Tibial artery (tissue), 4 donors: ENCODE data around the gene NLRP13.

ENCODE experiments used
- DNase-seq, 2 donors: peaks; one replicate each; pipeline ENCODE4 v3.0.0-alpha.2; 2019
- H3K27ac ChIP-seq, 2 donors: fragments of 200-600 bp; sonication (generic) in 1 of 2; 1 replicate in 1 of 2; 2 replicates in 1 of 2; pipeline ENCODE4 v1.5.1; 2018 to 2019; ENCODE audit warnings: mild to moderate bottlenecking in 1 of 2
- H3K27me3 ChIP-seq, 2 donors: fragments of 200-600 bp; sonication (generic) in 1 of 2; one replicate each; pipeline versions ENCODE4 v1.5.1 to v1.6.0; 2016 to 2019
- H3K36me3 ChIP-seq, 3 donors: fragments of 200-600 bp; sonication (generic) in 2 of 3; one replicate each; pipeline ENCODE4 v1.5.1; 2016 to 2019; ENCODE audit warnings: mild to moderate bottlenecking in 2 of 3
- H3K4me1 ChIP-seq, 4 donors: fragments of 200-600 bp; sonication (generic) in 2 of 4; 1 replicate in 3 of 4; 2 replicates in 1 of 4; pipeline ENCODE4 v1.5.1; 2016 to 2019
- H3K4me3 ChIP-seq, 2 donors: fragments of 200-600 bp; sonication (generic) in 1 of 2; 1 replicate in 1 of 2; 2 replicates in 1 of 2; pipeline ENCODE4 v1.5.1; 2018 to 2019; ENCODE audit warnings: mild to moderate bottlenecking in 2 of 2
- H3K9me3 ChIP-seq, 3 donors: fragments of 200-600 bp; sonication (generic) in 1 of 3; one replicate each; pipeline ENCODE4 v1.5.1; 2016 to 2019
- intact Hi-C: fragments of 100-400 bp; cut with DNase I; formaldehyde crosslinking; loops from one replicate; pipeline ENCODE4 v1.15.0; 2023; ENCODE audit warnings: low total_unique reads
- TF ChIP-seq, protein P1 (sequence below), 2 experiments: fragments of 200-600 bp in 1 of 2; fragments of 450-650 bp in 1 of 2; IDR thresholded peaks; one replicate each; pipeline ENCODE4 v1.5.1; 2017 to 2019; ENCODE audit warnings: antibody characterized with exemption in 2 of 2, mild to moderate bottlenecking in 1 of 2, moderate library complexity in 1 of 2

NLRP13 gene

DNA sequence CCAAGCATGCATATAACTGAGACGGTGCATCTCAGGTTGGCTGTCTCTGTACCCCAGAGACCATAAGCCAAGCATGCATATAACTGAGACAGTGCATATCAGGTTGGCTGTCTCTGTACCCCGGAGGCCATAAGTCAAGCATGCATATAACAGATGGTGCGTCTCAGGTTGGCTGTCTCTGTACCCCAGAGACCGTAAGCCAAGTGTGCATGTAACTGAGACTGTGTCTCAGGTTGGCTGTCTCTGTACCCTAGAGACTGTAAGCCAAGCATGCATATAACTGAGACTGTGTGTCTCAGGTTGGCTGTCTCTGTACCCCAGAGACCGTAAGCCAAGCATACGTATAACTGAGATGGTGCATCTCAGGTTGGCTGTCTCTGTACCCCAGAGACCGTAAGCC, 65.0 kb downstream of the NLRP13 start:
- TF ChIP-seq, protein P1, sequence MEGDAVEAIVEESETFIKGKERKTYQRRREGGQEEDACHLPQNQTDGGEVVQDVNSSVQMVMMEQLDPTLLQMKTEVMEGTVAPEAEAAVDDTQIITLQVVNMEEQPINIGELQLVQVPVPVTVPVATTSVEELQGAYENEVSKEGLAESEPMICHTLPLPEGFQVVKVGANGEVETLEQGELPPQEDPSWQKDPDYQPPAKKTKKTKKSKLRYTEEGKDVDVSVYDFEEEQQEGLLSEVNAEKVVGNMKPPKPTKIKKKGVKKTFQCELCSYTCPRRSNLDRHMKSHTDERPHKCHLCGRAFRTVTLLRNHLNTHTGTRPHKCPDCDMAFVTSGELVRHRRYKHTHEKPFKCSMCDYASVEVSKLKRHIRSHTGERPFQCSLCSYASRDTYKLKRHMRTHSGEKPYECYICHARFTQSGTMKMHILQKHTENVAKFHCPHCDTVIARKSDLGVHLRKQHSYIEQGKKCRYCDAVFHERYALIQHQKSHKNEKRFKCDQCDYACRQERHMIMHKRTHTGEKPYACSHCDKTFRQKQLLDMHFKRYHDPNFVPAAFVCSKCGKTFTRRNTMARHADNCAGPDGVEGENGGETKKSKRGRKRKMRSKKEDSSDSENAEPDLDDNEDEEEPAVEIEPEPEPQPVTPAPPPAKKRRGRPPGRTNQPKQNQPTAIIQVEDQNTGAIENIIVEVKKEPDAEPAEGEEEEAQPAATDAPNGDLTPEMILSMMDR (IDR thresholded peaks at IDR 0.05): no peak
- intact Hi-C loops: loop anchor here (5.0 kb wide), 1 partner anchor 1580 kb away; no protein-coding TSS in a partner anchor
- Histone ChIP-seq H3K36me3 (no peaks in the 10 kb centered on the region), H3K27ac (no peak overlapping the region), H3K27me3 (no peaks in the 10 kb centered on the region), H3K9me3 (no peaks in the 10 kb centered on the region), H3K4me3 (no peak overlapping the region), H3K4me1 (no peaks in the 10 kb centered on the region)
- DNase-seq: no peak

DNA sequence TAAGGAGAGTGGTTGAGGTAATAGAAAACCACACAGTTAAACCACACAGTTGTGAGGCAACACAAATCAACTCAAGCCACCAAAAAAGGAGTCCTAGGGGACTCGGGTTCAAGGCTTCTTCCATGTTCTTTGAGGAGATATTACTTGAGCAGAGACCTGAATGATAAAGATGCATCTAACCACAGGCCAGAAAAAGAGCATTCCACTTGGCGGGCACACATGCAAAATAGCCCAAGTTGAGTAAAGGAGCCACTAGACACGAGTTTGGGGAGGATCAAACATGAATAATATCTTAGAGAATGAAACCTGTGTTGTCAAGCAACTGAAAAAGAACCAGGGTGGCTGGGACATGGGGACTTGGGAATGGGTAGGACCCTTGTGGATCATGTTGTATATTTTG, 65.6 kb downstream of the NLRP13 start:
- Histone ChIP-seq H3K27me3 (no peaks in the 10 kb centered on the region), H3K27ac (no peak overlapping the region), H3K4me1 (no peaks in the 10 kb centered on the region), H3K36me3 (no peaks in the 10 kb centered on the region), H3K9me3 (no peaks in the 10 kb centered on the region), H3K4me3 (no peak overlapping the region)
- intact Hi-C loops: loop anchor here (5.0 kb wide), 1 partner anchor 1581 kb away; no protein-coding TSS in a partner anchor
- TF ChIP-seq, protein P1 (IDR thresholded peaks at IDR 0.05): no peak
- DNase-seq: no peak

DNA sequence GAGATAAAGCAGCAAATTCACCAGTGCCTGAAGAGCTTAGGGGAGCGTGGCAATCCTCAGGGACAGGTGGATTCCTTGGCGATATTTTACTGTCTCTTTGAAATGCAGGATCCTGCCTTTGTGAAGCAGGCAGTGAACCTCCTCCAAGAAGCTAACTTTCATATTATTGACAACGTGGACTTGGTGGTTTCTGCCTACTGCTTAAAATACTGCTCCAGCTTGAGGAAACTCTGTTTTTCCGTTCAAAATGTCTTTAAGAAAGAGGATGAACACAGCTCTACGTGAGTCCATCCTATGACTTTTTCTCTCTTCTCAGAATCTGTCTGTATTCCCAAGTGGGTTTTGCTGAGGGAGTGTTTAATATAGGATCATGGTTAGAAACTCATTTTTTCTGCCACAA, 73.2 kb downstream of the NLRP13 start:
- Histone ChIP-seq H3K27ac (no peak overlapping the region), H3K9me3 (peaks cover 0 to 4% (median 0%) of the 10 kb centered on the region in 3 donors), H3K36me3 (no peaks in the 10 kb centered on the region), H3K4me1 (no peaks in the 10 kb centered on the region), H3K27me3 (no peaks in the 10 kb centered on the region), H3K4me3 (no peak overlapping the region)
- intact Hi-C loops: no loop called here
- DNase-seq: no peak
- TF ChIP-seq, protein P1 (IDR thresholded peaks at IDR 0.05): no peak

DNA sequence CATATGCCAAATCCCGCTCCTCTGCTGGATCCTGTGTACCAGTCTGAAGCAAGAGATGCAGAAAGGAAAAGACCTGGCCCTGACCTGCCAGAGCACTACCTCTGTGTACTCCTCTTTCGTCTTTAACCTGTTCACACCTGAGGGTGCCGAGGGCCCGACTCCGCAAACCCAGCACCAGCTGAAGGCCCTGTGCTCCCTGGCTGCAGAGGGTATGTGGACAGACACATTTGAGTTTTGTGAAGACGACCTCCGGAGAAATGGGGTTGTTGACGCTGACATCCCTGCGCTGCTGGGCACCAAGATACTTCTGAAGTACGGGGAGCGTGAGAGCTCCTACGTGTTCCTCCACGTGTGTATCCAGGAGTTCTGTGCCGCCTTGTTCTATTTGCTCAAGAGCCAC, 73.7 kb downstream of the NLRP13 start:
- H3K4me1 ChIP-seq: no peaks in the 10 kb centered on the region
- no peak for DNase-seq
- no peak overlapping the region for H3K27ac ChIP-seq
- TF ChIP-seq, protein P1 (IDR thresholded peaks at IDR 0.05): no peak
- no peaks in the 10 kb centered on the region for H3K27me3 ChIP-seq
- intact Hi-C loops: no loop called here
- no peak overlapping the region for H3K4me3 ChIP-seq
- no peaks in the 10 kb centered on the region for H3K36me3 ChIP-seq
- H3K9me3 ChIP-seq: peaks cover 0 to 4% (median 0%) of the 10 kb centered on the region in 3 donors

DNA sequence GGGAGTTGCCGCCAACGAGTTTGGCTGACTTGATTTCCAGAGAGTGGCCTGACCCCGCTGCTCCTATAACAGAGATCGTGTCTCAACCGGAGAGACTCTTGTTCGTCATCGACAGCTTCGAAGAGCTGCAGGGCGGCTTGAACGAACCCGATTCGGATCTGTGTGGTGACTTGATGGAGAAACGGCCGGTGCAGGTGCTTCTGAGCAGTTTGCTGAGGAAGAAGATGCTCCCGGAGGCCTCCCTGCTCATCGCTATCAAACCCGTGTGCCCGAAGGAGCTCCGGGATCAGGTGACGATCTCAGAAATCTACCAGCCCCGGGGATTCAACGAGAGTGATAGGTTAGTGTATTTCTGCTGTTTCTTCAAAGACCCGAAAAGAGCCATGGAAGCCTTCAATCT, 74.2 kb downstream of the NLRP13 start:
- Histone ChIP-seq H3K9me3 (peaks cover 0 to 4% (median 0%) of the 10 kb centered on the region in 3 donors), H3K4me3 (no peak overlapping the region), H3K27ac (no peak overlapping the region), H3K4me1 (no peaks in the 10 kb centered on the region), H3K36me3 (no peaks in the 10 kb centered on the region), H3K27me3 (no peaks in the 10 kb centered on the region)
- intact Hi-C loops: no loop called here
- no peak for DNase-seq
- TF ChIP-seq, protein P1 (IDR thresholded peaks at IDR 0.05): no peak

DNA sequence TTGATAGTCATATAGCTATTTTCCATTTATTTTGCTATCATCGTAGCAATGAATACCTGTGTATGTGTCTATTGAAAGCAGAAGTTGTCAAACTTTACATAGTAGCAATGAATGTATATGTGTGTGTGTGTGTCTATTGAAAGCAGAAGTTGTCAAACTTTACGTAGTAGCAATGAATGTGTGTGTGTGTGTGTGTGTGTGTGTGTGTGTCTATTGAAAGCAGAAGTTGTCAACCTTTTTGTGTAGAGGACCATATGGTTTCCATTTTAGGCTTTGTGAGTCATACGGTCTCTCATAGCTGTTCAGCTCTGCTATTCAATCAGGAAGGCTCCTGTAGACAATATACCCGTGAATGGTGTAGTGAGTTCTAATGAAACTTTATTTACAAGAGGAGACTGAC, 75.0 kb downstream of the NLRP13 start:
- Histone ChIP-seq H3K4me1 (no peaks in the 10 kb centered on the region), H3K9me3 (peaks cover 0 to 4% (median 0%) of the 10 kb centered on the region in 3 donors), H3K27ac (no peak overlapping the region), H3K4me3 (no peak overlapping the region), H3K27me3 (no peaks in the 10 kb centered on the region), H3K36me3 (no peaks in the 10 kb centered on the region)
- TF ChIP-seq, protein P1 (IDR thresholded peaks at IDR 0.05): no peak
- DNase-seq: no peak
- intact Hi-C loops: no loop called here
